GM21381 (cell line): ENCODE measurements around the gene NME3.
"Not testable (repeated sequence)": the region's sequence is repeated elsewhere in the genome, so short reads cannot be mapped to it uniquely, and the experiment has no call there.

Experiments used
- ATAC-seq: cut with Tn5 transposase; IDR thresholded peaks from one replicate; pipeline ENCODE4 v1.9.1; 2021; ENCODE audit warnings: mild to moderate bottlenecking, moderate library complexity; ENCODE audit not compliant: unreplicated experiment

The NME3 gene

DNA sequence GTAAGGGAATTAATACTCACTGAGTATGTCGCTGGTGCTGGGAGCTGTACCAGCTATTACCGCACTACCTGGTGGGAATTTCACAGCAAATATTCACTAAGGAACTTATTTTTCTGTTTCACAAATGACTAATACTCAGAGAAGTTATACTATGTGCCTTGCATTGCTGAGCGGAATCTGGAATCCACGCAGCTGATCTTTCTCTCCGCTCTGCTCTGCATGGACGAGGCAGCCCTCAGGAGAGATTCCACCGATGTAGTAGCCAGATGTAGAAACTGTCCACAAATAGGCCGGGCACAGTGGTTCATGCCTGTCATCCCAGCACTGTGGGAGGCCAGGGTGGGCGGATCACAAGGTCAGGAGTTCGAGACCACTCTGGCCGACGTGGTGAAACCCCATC is 17.1 kb downstream of the NME3 start:
- no peak for ATAC-seq

DNA sequence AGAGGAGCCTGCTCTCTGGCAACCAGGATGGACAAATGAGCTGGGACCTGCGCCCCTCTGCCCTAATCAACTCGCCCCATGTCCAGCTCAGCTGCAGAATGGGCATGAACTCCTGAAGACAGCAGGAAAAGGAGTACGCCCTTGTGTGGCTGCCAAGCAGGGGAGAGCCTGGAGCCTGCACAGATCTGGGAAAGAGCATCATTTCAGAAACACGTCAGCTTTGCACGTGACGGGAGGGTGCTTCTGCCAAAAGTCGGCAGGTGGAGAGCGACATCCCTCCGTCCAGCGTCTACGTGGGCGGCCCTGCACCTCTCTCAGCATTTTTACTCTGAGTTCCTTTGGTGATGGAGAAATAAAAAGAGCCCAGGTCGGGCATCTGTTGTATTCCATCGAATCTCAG is 18.5 kb downstream of the NME3 start:
- no peak for ATAC-seq

DNA sequence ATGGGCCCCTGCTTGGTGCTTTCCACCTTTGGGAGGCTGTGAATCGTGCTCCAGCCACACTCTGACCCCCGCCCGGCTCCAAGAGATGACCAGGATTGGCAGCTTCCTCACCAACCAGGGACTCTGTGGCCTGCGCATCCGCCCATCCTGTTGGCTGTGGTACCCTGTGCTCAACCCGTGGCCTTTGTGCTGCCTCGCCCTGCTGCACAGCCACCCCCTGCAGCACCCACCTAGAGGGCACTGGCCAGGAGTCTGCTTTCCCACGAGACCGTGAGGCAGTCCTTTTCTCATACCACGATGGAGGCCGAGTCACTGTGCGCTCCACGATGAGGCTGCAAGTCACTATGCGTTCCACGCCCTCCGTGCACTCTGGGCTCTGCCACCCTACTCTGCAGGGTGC is 19.4 kb downstream of the NME3 start:
- ATAC-seq, result no peak

DNA sequence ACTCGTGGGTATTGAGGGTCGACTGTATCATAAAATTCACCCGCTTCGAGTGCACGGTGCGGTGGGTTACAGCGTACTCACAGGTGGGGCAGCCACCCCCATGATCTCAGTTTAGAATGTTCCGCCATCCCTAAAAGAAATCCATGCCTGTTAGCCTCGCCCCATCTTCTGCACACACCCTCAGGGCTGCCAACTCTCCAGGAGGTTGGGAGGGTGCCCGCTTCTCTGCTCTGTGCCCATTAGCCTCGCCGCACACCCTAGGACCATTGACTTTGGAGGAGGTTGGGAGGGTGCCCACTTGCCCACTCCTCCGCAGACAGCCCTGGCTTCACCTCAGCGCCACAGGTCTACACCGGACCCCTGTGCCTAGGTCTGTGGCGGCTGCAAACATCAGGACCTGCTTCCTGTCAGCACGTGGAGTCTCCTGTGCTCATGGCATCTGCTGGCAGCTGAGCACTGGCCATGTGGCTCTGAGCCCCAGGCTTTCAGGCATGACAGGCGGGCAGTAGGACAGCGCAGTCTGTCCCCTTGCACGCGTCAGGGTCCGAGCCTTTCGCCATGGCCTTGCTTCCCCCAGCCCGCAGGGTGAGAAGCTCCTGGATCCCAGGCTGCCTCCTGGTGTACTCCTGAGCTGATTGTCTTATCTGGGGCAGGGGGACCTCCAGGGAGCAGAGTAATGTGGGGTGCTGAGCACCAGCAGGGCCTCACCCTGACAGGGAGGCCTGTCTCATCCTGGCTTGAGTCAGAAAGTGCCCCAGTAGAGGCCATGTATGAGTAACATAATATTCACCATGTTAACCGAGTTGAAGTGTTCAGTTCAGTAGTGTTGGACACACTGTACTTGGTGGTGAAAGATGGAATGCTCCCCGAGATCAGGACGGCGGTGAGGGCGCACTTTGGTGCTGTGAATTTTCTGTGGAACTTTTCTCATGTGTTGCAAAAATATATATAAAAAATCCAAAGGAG is 21.9 kb downstream of the NME3 start:
- ATAC-seq, result no peak

DNA sequence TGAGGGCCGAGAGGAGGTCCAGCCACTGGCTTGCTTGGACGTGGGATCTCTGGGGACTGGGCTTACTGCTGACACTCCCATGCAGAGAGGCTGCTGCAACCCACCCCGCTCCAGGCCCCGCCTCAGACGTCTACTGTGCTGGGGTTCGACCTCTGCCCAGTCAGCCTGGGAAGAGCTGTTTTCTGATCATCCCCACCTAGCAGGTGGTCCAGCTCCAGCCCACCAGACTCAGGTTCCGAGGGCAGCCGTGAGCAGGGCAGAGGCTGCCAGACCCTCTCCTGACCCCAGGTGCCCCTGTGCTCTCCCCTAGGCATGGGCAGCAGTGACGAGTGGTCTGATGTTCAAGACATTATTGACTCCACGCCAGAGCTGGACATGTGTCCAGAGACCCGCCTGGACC is 23.4 kb downstream of the NME3 start:
- ATAC-seq, result no peak

DNA sequence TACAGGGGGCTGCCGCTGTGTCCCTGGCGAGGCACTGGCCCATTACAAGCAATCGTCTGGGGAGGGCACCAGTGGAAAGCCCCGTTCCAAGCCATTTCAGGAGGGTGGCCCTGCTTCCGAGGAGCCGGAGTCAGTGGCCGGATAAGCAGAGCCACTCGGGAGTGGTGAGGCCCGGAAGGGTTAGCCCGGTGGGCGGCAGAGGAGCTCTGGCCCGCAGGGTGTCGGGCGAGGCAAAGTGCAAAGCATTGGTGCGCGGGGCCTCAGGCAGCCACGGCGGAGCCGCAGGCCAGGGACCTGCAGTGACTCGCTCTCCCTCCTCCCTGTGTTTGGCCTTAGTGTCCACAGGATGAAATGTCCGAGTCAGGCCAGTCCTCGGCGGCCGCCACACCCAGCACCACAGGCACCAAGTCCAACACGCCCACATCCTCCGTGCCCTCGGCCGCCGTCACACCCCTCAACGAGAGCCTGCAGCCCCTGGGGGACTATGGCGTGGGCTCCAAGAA is 24.6 kb downstream of the NME3 start:
- no peak for ATAC-seq

DNA sequence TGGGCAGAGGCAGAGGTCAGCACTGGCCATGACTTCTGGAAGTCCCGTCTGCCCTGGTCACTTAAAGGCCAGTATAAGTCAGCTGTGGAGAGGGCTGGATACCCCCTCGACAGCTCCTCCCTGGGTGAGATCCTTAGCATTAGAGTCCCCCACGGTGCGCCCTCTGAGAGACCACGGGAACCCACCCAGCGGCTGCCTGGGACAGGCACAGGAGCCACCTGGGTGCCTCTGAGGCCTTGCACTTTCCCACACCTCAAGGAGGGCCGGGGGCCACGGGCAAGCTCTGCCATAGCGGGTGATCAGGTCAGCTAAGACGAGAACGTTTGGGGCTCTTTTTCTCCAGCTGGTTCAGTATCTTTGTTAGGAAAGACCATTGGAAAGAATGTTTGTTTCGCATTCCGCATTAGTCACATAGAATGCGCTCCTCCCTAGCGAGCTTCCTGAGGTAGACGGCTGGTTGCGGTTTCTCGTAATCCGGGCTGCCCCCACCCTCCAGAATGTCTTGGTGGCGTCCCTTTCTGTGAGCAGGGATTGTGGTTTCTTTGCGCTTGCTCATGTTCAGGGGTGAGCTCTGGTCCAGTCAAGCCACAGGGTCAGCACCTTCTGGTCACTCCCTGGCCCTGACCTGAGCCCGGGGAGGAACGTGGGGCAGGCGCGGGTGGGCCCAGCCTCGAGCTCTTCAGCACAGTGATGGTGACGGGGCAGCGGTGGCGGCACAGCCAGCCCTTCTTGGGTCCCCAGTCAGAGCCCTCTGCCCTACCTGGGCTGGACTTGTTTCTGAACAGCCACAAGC is 25.2 kb downstream of the NME3 start:
- ATAC-seq, result no peak

DNA sequence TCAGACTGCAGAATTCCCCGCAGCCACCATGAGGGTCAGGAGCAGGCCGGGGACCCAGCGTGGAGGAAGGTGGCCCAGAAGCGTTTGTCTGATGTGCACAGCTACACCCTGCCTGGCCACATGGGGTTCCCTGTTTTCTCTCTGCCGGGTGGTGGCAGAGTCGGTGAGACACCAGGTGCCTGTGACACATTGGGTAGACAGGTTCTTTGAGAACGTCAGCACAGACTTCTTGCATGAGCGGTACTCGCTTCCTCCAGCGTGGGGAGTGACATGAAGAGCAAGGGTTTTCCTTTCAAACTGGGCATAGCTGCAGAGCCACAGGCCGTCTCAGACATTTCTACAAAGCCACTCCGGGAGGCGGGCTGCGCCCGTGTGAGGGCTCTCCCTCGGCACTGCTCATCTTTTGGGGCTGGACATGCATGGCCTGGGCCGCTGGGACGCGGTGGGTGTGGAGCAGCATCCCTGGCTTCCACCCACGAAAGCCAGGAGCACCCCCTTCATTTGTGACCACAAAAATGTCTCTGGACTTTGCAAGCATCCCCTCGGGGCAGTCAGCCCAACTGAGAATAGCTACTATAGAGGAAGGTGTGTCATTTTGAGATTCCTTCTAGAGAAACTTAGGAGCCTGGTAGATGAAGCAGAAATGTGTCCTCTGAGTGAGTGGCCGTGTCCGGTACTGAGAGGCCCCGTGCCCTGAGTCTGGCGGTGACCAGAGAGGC is 26.0 kb downstream of the NME3 start:
- no peak for ATAC-seq

DNA sequence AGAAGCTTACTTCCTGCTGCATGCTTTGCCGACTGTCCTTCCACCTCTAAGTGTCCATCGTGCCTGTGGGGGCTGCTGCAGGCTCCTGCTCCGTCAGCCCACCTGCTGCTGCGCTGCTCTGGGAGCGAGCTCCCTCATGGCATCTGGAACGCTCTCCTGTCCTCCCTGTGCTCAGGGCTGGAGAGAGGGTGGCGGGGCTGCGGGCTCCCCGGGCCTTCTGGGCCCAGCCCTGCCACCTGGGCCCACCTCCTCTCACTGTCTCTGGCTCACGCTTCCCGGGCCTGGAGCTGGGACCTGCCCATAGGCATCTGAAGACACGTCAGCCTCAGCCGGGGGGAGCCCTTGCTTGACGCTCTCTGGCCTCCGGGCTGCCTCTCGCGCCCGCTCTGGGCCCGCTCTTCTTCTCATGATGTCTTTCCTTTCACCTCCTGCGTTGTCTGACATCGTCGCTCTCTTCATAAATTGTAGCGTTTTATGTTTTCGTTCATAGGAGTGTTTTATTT is 27.0 kb downstream of the NME3 start:
- no peak for ATAC-seq

DNA sequence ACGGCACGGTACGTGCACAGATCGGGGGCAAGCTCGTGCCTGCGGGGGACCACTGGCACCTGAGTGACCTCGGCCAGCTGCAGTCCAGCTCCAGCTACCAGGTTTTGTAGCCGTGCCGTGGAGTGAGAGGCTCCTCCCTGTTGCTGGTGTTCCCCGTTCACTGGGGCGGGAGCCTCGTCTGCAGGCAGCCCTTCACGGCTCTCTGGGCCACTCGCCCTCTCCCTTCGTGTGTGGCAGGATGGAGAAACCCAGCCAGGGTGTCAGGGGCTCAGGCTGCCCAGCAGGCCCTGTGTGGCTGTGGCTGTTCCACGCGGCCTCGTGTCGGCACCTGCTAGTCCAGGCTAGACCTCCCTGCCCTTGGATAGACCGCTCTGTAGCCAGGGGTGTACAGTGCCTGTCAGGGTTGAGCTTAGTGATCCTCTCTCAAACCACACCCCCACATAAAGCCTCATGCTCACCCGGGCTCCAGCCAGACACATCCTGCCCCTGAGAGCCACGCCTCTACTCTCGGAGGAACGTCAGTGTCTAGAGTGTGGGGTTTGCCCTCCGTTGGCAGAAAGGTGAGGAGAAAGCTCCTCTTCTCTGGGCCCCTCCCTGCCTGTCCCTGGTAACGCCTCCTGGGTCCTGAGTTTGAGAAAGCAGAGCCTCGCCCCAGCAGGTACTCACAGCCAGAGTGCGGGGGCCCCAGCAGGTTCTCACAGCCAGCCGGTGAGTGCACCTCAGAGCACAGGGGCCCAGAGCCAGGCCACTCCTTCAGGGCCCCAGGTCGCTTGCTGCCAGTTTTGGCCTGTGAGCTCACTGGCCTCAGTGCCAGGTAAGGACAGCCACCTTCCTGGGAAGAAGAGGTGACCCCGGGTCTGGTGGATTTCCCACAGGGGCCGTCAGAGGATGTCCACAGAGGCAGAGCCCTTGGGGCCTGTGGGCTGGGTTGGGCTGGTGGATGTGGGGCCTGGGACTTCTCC is 27.7 kb downstream of the NME3 start:
- no peak for ATAC-seq

DNA sequence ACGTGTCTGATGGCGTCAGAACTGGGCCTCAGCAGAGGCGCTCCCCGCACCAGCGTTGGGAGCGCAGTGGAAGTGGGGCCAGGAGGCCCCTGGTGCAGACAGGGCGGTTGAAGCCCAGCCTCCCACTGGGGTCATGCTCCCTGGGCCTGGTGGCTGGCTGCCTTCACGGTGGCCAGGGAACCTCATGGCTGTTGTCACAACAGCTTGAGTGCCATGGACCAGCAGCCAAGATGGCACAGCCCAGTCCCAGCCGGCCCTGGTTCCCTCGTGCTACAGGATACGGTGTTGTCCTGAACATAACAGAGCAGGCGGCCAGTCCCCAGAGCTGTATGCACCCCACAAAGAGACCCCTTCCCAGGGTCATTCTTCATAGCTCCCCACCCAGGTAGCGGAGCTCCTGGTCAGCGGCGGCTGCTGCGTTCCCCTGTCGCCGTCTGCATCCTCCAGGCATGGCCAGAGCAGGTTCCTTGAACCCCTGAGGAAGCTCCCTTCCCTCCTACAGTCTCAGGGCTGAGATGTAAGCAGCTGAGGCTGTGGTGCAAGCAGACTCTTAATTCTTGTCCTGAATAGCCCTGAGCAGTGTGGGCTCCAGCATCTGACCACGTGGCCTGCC is 29.7 kb downstream of the NME3 start:
- ATAC-seq, result no peak

DNA sequence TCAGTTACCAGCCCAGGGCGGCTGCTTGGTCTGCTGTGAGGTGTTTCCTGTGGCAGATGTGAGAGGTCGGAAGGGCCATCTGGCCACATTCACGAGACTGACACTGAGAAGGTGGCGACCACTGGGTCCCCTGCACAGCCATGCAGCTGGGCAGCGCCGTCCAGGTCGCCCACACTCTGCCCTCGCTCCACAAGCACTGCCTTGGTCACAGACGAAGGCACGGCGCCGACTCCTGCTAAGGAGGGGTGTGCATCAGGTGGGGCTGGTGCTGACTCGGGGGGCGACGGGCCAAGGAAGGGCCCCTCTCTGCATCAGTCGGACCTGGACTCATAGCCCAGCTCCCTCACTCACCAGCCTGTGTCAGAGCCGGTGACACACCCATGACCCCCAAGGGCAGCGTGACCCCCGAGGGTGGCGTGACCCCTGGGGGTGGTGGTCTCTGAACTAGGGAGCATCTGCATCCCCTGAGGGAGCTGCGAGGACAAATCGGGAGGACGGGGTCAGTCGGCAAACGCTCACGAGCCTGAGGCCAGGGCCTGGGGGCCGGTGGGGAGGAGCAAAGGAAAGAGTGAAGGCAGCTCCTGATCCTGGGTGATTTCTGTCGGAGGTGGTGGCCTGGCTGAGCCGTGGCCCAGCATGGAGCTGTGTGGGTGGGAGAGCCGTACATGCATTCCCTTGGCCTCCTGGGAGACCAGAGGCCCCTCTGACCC is 30.4 kb downstream of the NME3 start:
- ATAC-seq, result no peak

DNA sequence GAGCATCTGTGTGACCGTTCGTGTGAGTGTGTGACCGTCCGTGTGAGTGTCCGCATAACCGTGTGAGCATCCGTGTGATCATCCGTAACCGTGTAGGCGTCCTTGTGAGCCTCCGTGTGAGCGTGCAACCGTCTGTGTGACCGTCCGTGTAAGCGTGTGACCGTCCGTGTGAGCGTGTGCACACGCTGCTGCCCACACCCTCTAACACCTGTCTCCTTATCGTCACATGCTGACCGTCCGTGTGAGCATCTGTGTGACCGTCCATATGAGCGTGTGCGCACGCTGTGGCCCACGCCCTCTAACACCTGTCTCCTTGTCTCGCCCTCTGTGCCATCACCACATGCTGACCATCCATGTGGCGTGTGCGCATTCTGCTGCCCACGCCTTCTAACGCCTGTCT is 31.1 kb downstream of the NME3 start:
- ATAC-seq, result no peak

DNA sequence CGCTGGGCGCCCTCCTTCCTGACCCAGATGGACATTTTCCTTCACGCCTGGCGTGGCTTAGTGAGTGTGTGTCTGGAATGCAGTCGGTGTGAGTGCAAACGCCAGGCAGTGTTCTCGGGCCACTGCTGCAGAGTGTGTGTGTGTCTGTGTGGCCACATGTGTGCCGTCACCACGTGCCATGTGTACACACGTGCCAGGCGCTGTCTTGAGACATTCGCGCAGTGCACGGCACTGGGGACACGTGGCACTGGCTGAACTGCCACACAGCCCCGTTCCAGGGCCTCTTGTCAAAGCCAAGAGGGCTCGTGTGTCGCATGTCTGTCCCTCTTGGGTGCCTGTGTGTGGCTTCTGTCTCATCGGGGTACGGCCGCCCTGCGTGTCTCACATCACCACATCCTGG is 36.5 kb downstream of the NME3 start:
- ATAC-seq, result no peak

DNA sequence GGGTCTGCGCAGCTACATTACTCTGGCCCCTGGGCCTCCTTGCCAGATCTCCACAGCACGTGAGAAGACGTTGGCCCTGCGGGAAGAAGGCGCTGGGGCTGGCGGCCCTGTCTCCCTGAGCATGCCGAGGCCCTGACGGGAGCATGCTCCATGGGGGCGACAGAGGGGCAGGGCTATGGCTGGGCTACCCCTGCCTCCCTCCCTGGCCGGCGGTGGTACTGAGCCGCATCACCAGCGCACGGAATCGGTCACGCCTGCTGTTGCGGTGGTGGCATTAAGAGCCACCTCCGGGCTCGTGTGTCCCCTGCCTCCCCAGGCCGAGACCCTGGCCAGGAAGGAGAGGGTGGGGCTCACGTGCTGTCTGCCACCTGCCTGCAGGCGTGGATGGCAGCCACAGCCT is 37.2 kb downstream of the NME3 start:
- no peak for ATAC-seq

DNA sequence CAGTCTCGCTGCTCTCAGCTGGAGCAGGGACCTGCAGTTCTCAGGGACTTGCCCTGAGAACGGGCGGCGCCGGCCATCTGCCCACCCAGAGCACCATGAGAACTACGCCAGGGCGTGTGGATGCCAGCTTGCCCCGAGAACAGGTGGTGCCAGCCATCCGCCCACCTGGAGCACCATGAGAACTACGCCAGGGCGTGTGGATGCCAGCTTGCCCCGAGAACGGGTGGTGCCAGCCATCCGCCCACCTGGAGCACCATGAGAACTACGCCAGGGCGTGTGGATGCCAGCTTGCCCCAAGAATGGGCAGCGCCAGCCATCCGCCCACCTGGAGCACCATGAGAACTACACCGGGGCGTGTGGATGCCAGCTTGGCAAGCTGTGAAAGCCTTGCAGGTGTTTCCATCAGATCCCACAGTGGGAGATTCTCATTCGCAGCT is 38.8 kb downstream of the NME3 start:
- not testable (repeated sequence) for ATAC-seq

DNA sequence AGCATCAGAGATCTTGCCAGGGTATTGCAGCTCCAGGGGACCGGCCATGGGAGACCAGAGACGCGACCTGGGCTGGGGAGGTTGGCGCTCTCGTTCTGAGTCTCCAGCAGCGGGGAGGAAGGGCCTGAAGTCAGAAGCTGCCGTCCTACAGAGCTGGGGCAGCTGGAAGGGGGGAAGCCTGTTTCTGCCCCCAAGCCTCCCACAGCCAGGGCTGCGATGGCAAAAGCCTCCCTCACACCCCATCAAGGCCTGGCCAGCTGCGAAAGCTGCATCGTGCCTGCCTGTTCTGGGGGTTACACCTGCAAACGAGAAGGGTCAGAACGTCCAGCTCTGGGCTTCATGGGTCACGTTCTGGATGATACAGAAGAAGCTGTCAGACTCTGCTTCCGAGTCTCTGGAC is 39.3 kb downstream of the NME3 start:
- ATAC-seq, result no peak

DNA sequence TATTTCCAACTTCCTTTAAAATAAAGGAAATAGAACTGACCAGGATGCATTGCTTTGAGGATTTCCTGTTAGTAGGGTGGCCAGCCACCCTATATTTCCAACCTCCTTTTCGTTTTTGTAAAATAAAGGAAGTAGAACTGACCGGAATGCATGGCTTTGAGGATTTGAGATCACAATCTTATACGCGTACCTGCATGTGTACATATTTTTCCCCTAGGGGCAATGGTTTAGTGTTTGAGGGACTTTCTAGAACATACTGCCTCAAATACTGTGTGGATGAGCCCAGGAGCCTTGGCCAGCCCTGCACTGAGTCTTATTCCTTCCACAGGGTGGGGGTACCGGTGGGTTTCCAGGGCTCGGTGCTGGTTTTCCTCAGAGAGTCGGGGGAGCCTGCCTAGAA is 39.7 kb downstream of the NME3 start:
- no peak for ATAC-seq

DNA sequence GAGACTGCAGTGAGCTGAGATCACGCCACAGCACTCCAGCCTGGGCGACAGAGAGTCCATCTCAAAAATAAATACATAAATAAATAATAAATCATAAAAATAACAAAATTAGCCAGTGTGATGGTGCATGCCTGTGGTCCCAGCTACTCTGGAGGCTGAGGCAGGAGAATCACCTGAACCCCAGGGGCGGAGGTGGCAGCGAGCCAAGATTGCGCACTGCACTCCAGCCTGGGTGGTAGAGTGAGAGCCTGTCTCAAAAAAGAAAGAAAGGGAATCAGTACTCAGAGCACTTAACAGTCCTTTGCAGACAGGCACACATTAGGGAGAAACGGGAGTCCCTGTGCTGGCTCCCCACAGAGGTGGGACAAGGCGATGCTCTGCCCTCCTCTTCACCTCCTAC is 40.3 kb downstream of the NME3 start:
- no peak for ATAC-seq
